HEK293T (cell line): Measurements from ENCODE around the gene ARAP1.

Experiments used
- CTCF ChIA-PET: fragments of 350-600 bp; formaldehyde crosslinking; extraction: SDS; loops from one replicate; lab custom pipeline; 2021; ENCODE audit warnings: antibody characterized with exemption, inconsistent platforms; lab: Yijun Ruan, JAX
- POLR2A ChIA-PET: fragments of 350-600 bp; formaldehyde crosslinking; extraction: SDS; loops from one replicate; lab custom pipeline; 2020; ENCODE audit warnings: antibody characterized with exemption, inconsistent platforms; lab: Yijun Ruan, JAX
- DNase-seq: peaks from one replicate; pipeline ENCODE4 v3.0.0; 2012; ENCODE audit warnings: mixed read lengths; ENCODE audit errors: extremely low spot score
- ARNT ChIP-seq: fragments of 450-650 bp; IDR thresholded peaks from 2 replicates; pipeline ENCODE4 v1.6.1; 2017; ENCODE audit warnings: mild to moderate bottlenecking
- BHLHE40 ChIP-seq: fragments of 450-650 bp; IDR thresholded peaks from 2 replicates; pipeline ENCODE4 v1.6.1; 2016; ENCODE audit warnings: mild to moderate bottlenecking, moderate library complexity, borderline replicate concordance
- CTBP1 ChIP-seq: fragments of 450-650 bp; IDR thresholded peaks from 2 replicates; pipeline ENCODE4 v1.6.1; 2016; ENCODE audit warnings: borderline replicate concordance
- ELF4 ChIP-seq: fragments of 450-650 bp; IDR thresholded peaks from 2 replicates; pipeline ENCODE4 v1.6.1; 2017; ENCODE audit warnings: antibody characterized with exemption
- FOXA1 ChIP-seq: fragments of 450-650 bp; IDR thresholded peaks from 2 replicates; pipeline ENCODE4 v1.6.1; 2016; ENCODE audit warnings: mild to moderate bottlenecking
- FOXK2 ChIP-seq: fragments of 450-650 bp; IDR thresholded peaks from 2 replicates; pipeline ENCODE4 v1.6.1; 2016; ENCODE audit warnings: mild to moderate bottlenecking
- FOXM1 ChIP-seq: fragments of 450-650 bp; IDR thresholded peaks from 2 replicates; pipeline ENCODE4 v1.6.1; 2017; ENCODE audit warnings: mild to moderate bottlenecking, borderline replicate concordance
- HDGF ChIP-seq: fragments of 450-650 bp; IDR thresholded peaks from 2 replicates; pipeline ENCODE4 v1.6.1; 2017; ENCODE audit warnings: antibody characterized with exemption, borderline replicate concordance
- L3MBTL2 ChIP-seq: fragments of 450-650 bp; conservative IDR thresholded peaks from 2 replicates; pipeline ENCODE4 v1.6.1; 2016; ENCODE audit warnings: mild to moderate bottlenecking
- LEF1 ChIP-seq: fragments of 450-650 bp; IDR thresholded peaks from 2 replicates; pipeline ENCODE4 v1.6.1; 2017; ENCODE audit warnings: mild to moderate bottlenecking, borderline replicate concordance
- NFRKB ChIP-seq: fragments of 450-650 bp; IDR thresholded peaks from 2 replicates; pipeline ENCODE4 v1.6.1; 2016; ENCODE audit warnings: mild to moderate bottlenecking, moderate library complexity
- SP1 ChIP-seq: fragments of 450-650 bp; IDR thresholded peaks from 2 replicates; pipeline ENCODE4 v1.6.1; 2017
- SUZ12 ChIP-seq: fragments of 450-650 bp; IDR thresholded peaks from 2 replicates; pipeline ENCODE4 v1.6.1; 2016; ENCODE audit warnings: mild to moderate bottlenecking
- TARDBP ChIP-seq: fragments of 450-650 bp; IDR thresholded peaks from 2 replicates; pipeline ENCODE4 v1.6.1; 2016
- ZNF384 ChIP-seq: fragments of 450-650 bp; IDR thresholded peaks from 2 replicates; pipeline ENCODE4 v1.6.1; 2016
- TF ChIP-seq, protein P1 (sequence below): fragments of 450-650 bp; IDR thresholded peaks from 2 replicates; pipeline ENCODE4 v1.6.1; 2016

The ARAP1 gene

DNA sequence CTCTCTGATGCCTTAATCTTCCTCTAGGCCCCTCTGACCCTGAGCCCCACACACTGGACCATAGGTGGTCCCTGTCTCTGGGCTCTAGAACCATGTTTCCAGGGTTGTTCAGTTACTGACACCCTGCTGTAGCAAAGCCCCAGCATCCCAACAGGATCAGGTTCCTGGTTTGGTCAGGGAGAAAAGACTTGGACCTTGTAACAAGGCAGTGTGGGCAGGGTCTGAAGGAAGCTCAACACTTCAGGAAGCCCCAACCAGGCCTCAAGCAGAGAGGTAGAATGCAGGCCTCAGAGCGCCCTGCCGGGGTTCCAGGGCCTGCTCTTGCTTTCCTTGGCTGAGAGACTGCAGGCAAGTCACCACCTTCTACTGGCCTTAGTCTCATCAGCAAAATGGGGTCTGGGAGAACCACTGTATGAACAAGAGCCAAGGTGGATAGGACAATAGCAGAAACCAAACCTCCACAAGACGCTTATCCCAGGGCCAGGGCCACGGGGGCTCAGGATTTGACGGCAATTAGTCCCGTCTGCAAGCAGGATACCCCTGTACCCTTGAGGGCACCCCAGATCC lies 4.8 kb downstream of the ARAP1 start:
- ChIA-PET CTCF (interaction anchor here (0.7 to 0.9 kb wide), 2 partner anchors 47 kb away, joined by 3 read pairs; partner anchors contain the start of gene STARD10), POLR2A (interaction anchor here (1.1 kb wide), 1 partner anchor 75 kb away, joined by 3 read pairs; no protein-coding TSS in a partner anchor)
- DNase-seq, result no peak
- TF ChIP-seq ELF4, result no peak
- TF ChIP-seq, protein P1, sequence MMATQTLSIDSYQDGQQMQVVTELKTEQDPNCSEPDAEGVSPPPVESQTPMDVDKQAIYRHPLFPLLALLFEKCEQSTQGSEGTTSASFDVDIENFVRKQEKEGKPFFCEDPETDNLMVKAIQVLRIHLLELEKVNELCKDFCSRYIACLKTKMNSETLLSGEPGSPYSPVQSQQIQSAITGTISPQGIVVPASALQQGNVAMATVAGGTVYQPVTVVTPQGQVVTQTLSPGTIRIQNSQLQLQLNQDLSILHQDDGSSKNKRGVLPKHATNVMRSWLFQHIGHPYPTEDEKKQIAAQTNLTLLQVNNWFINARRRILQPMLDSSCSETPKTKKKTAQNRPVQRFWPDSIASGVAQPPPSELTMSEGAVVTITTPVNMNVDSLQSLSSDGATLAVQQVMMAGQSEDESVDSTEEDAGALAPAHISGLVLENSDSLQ, result no peak

- CTCF ChIA-PET, result interaction anchor here (0.9 kb wide), 1 partner anchor 47 kb away, joined by 3 read pairs; the partner anchor contains the start of gene STARD10
- POLR2A ChIA-PET, result interaction anchor here (0.8 to 1.1 kb wide), 2 partner anchors 68 to 75 kb away, joined by 3 read pairs; no protein-coding TSS in a partner anchor
Measured at GRCh38 chr11:72746821-72747220, 5.4 kb downstream of the ARAP1 start.

GRCh38 chr11:72745925-72746550 lies 6.2 kb downstream of the ARAP1 start:
- CTCF ChIA-PET, result no interaction called here
- no peak for DNase-seq
- POLR2A ChIA-PET, result interaction anchor here (0.8 kb wide), 1 partner anchor 68 kb away, joined by 3 read pairs; no protein-coding TSS in a partner anchor
- TF ChIP-seq FOXA1, result no peak
- TF ChIP-seq ZNF384, result no peak
- no peak for TF ChIP-seq SUZ12
- no peak for TF ChIP-seq FOXK2
- TF ChIP-seq, protein P1, result no peak
- TF ChIP-seq BHLHE40, result no peak
- TF ChIP-seq L3MBTL2, result no peak
- no peak for TF ChIP-seq ELF4
- no peak for TF ChIP-seq LEF1
- no peak for TF ChIP-seq TARDBP
- TF ChIP-seq CTBP1, result no peak
- no peak for TF ChIP-seq NFRKB
- no peak for TF ChIP-seq FOXM1
- TF ChIP-seq SP1, result no peak
- TF ChIP-seq ARNT, result no peak
- TF ChIP-seq HDGF, result no peak

More at GRCh38 chr11:72746821-72747220, 5.4 kb downstream of the ARAP1 start:
- no peak for DNase-seq
- no peak for TF ChIP-seq L3MBTL2
- no peak for TF ChIP-seq CTBP1
- TF ChIP-seq, protein P1, result no peak
- no peak for TF ChIP-seq FOXM1
- no peak for TF ChIP-seq HDGF
- no peak for TF ChIP-seq ZNF384
- no peak for TF ChIP-seq FOXA1
- no peak for TF ChIP-seq ARNT
- TF ChIP-seq SUZ12, result no peak
- TF ChIP-seq BHLHE40, result no peak
- TF ChIP-seq LEF1, result no peak
- no peak for TF ChIP-seq TARDBP
- TF ChIP-seq NFRKB, result no peak
- no peak for TF ChIP-seq SP1
- TF ChIP-seq FOXK2, result no peak
- TF ChIP-seq ELF4, result no peak

GRCh38 chr11:72745511-72745910 lies 6.7 kb downstream of the ARAP1 start:
- POLR2A ChIA-PET, result no interaction called here
- CTCF ChIA-PET, result no interaction called here
- DNase-seq, result no peak
- TF ChIP-seq ARNT, result no peak
- no peak for TF ChIP-seq ELF4
- no peak for TF ChIP-seq ZNF384
- TF ChIP-seq SP1, result no peak
- no peak for TF ChIP-seq FOXA1
- TF ChIP-seq HDGF, result no peak
- no peak for TF ChIP-seq SUZ12
- TF ChIP-seq L3MBTL2, result no peak
- TF ChIP-seq TARDBP, result no peak
- TF ChIP-seq FOXM1, result no peak
- TF ChIP-seq NFRKB, result no peak
- TF ChIP-seq FOXK2, result no peak
- TF ChIP-seq BHLHE40, result no peak
- TF ChIP-seq, protein P1, result no peak
- TF ChIP-seq CTBP1, result no peak
- TF ChIP-seq LEF1, result no peak

- ChIA-PET CTCF (no interaction called here), POLR2A (no interaction called here)
- DNase-seq, result no peak
- TF ChIP-seq LEF1 (no peak), TARDBP (no peak), CTBP1 (no peak), NFRKB (no peak), FOXA1 (no peak), L3MBTL2 (no peak), FOXK2 (no peak), SUZ12 (no peak)
Measured at GRCh38 chr11:72744474-72744873, 7.7 kb downstream of the ARAP1 start.
